Stimulated activated CD8-positive, alpha-beta memory T cell treated with anti-CD3 and anti-CD28 coated beads, Interleukin-12 subunit alpha, Interleukin-12 subunit beta, amount 100 ng/mL, for 4 hours (primary cell): ENCODE measurements around the gene FUCA2.

ENCODE experiments used
- DNase-seq: peaks from one replicate; pipeline ENCODE4 v3.0.0-alpha.2; 2020; ENCODE audit warnings: low read depth

Gene FUCA2, protein sequence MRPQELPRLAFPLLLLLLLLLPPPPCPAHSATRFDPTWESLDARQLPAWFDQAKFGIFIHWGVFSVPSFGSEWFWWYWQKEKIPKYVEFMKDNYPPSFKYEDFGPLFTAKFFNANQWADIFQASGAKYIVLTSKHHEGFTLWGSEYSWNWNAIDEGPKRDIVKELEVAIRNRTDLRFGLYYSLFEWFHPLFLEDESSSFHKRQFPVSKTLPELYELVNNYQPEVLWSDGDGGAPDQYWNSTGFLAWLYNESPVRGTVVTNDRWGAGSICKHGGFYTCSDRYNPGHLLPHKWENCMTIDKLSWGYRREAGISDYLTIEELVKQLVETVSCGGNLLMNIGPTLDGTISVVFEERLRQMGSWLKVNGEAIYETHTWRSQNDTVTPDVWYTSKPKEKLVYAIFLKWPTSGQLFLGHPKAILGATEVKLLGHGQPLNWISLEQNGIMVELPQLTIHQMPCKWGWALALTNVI

DNA sequence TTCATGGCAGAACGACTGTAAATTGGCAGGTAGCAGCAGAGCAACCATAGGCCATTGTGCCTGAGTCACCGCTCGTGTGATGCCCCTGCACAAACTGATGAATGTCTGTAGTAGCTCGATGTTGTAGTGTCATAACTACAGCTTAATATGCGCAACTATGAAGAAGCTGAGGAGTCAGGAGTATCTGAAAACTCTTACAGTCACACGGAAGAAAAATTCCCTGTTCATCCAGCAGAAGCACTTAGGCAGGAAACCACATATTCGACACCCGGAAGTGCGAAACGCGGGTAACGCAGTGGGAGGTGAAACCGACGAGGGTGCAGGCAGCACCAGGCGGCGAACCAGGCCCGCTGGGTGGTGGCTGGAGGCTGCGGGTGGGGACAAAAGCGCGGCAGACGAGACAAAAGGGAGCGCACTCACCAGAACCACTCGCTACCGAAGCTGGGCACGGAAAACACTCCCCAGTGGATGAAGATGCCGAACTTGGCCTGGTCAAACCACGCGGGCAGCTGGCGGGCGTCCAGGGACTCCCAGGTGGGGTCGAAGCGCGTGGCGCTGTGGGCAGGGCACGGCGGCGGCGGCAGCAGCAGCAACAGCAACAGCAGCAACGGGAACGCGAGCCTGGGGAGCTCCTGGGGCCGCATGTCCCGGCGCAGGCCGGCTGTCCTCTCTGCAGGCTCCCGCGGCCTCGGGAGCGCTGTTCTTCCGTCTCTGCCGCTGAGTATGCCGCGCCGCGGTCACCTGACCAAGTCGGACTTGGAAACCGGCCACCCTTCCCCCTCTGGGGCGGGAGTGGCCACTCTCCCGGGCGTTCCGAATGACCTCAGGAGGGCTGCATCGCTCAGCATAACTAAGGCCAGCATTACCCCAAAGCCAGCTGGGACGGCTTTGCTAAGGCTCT lies at the start of gene FUCA2:
Gene FUCA2, minus strand, starts transcription at position 730 of the 901 bp plus-strand sequence. Its CDS starts 86 bp downstream, at position 644.
- peak; percentile 38 for DNase-seq

DNA sequence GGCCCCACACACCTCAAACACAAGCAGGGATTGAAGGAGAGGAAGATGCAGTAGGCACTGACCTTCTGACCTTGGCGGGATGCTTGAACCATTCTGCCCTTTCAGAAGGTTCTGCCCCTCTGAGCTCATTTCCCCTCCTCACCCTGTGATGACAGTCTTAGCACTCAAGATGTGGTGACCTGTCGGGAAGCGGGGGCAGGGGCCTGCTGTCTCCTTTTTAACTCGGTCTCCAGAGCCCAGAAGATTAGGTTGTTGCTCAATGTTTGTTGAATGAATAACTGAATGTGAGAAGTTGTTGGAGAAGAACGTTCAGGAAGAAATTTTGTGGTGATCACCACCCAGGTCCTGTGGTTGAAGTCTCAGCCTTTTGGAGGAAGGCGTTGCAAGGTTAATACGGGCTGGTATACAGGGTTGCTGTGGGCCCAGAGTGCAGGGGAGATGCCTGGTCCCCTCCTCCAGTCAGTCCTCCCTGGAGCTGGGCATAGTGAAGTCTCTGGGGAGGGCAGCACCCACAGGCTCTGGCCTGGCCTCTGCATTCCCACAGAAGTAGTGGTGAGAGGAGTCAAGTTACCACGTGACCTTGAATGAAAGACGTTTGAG lies 49.7 kb upstream of the FUCA2 start:
- DNase-seq: no peak

DNA sequence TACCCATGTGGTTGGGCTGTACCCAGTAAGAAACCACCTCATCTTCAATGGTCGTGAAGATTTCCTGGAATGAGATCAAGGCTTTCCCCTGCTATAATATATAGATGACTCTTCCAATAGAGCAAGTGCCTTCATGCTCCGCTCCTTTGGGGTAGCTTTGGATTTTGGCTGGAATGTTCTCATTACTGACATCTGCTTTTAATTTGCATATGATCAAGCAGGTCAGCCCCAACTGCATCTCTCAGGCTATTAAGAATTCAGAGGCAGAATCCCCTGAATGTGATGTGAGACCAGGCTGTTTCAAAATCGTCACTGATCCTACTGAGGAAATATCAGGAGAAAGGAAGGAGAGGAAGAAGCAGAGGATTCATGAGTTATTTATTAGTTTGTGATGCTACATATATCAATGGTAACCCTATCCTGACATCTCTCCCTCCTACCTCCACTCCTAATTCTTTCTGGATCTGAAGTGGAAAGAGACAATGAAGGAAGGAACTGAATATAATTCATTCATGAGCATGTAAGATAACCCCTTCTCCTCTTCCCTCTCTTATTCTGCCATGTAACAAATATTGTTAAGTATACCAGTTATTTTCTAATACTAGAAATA lies 47.6 kb upstream of the FUCA2 start:
- no peak for DNase-seq

DNA sequence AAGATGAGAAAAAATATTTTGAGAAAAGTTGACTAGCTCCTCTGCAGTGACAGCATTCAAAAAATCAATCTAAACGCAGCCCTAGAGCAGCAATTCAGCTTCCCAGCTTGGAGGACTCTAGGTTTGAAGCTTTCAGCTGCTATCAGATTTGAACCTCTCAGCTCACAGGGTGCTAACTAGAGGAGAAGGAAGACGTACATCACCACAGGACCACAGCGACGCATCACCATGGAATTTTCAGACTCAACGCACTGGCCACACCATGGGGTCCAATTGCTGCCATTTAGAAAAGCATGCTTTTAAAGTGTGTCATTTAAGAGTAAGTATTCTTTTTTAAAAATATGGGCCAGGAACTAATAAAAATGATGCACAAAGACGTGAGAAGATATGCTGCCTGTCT lies 45.0 kb upstream of the FUCA2 start:
- no peak for DNase-seq

DNA sequence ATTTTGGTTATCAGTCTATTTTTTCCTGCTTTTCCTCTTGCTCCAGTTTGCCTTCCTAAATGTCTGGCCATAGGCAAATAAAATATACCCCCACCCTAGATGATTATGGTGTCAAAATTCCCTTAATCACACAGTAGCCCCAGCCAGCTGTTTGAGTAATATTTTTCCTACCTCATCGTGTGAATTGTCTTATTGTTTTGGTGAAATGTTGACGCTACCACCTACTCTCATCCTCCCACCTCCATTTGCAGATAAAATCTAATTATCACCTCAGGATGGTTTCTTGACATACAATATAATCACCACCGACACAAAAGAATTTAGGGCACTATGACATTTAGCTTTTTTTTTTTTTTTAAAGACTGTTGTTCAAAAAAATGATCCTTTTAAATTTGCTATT lies 44.1 kb upstream of the FUCA2 start:
- no peak for DNase-seq

DNA sequence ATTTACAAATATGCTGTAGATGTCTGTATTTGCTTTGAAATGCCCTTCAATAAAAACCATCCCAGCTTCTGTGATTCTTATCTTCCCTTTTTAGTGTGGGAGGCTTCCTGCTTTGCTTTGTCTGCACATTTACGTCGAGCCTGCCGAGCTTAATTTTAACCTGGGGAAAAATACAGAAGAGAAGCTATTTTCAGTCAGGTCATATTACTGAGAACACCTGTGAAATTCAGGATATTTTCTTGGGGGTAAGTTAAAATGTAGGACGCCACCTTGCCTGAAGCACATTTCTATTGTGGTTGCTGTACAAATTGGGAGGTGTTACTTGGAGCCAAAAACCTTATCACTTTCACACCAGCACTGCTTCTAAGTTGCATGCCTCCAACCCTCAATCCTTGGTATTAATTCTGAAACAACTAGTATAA lies 43.6 kb upstream of the FUCA2 start:
- DNase-seq: no peak

DNA sequence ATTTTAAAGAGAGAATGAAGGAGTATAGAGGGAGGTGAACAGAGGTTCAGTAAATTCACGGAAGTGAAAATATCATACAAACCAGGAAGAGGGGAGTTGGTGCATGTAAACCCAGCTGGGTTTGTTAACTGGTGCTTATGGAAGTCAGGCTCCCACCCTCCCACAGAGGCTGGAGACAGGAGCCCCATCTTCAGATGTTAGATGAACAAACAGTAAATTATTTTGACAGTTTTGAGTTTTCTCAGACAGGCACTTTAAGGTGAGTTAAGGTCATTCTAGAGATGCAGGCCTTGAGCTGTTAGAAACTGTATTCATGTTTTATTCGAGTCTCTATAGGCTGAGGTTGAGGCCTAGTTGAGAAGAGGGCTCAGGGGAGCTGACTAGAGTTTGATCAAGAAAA lies 41.8 kb upstream of the FUCA2 start:
- no peak for DNase-seq

DNA sequence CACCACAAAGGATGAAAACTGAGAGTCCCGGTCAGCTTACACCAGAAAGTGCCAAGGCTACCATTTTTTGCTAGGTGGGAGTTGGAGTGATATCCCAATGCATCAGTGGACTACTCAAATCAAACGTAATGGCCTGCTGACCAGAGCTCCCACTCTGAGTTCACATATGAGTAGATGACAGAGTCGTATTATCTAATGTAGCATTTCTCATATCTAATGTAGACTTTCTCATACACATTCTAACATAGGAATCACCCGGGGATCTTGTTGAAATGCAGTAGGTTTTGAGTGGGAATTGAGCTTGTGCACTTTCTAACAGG lies 38.4 kb upstream of the FUCA2 start:
- no peak for DNase-seq

DNA sequence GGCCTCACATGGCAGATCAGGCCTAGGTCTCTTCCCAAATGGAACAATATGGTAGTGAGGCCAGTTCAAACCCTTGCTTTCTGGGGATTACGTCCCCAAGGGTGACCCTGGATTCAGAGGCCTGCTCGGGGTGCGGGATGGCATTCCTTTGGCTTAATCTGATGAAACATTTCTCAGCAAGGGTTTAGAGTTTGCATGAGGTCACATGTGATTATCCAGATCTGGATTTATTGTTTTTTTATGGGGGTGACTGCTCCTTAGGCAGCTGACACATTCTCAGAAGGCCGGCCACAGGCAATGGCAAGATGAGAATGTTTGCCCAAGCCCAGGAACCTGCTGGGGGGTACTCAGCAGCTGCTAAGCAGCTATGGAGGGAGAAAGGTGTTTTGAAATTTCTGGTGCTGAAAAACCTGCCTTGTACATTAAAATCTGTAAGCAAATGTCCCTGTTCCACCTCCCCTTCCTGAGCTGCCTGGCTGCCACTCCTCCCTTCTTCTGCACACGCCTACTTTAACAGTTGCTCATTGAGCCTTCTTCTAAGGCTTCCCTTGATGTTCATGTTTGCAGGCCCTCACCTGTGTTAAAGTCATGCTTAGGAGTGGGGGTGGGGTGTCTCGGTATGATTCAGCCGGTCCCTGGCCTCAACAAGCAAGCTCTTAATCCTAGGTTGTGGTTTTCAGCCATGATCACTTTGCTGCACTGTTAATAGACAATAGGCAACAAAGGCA lies 37.9 kb upstream of the FUCA2 start:
- no peak for DNase-seq

DNA sequence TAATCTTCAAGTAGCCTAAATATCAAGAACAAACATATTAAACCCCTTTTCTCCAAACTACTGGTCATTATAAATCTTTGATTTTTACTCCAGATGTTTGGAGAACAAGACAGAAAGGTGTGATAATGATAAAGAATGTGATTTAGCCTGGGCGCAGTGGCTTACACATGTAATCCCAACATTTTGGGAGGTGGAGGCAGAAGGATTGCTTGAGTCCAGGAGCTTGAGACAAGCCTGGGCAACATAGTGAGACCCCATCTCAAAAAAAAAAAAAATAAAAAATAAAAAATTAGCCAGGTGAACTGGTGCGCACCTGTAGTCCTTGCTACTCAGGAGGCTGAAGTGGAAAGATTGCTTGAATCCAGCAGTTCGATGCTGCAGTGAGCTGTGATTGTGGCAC lies 35.1 kb upstream of the FUCA2 start:
- DNase-seq: no peak

DNA sequence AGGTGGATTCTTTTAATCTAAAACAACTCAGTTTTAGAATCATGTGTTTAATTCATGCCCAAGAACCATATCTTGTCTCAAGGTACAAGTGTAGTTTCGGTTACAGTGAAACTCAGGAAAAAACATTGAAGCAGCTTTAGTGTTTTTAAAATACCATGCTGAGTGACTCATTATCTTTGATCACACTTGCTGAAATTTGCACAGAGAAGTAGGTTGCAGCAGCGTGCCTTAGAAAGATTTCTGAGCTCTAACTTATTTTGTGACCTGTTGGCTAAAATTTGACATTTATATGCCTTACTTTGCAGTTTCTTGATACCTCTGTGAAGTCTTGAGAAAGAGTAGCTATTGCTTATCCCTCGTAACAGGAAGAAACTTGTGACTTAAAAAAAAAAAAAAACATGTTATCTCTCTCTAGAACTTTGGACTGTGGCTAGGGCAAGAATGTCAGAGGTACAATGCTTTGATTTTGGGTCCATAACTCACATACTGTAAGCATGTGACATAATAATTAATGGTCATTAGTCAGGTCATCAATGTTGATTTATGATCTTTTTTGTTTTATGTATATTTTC lies 34.5 kb upstream of the FUCA2 start:
- DNase-seq: no peak

DNA sequence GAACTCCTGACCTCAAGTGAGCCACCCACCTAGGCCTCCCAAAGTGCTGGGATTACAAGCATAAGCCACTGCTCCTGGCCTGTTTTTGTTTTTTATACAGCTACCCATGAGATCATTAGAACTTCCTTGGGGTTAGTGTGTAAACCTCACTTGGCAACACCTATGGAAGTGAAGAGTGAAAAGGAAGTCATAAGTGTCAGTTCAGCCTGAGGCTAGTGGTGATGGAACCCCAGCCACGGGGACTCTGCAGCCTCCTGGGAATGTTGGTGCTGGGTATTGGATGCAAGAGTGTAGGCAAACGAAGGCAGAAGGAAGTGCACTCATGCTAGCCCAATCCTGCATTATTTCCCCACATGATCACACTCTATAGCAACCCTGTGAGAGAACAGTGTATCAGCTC lies 33.6 kb upstream of the FUCA2 start:
- no peak for DNase-seq

DNA sequence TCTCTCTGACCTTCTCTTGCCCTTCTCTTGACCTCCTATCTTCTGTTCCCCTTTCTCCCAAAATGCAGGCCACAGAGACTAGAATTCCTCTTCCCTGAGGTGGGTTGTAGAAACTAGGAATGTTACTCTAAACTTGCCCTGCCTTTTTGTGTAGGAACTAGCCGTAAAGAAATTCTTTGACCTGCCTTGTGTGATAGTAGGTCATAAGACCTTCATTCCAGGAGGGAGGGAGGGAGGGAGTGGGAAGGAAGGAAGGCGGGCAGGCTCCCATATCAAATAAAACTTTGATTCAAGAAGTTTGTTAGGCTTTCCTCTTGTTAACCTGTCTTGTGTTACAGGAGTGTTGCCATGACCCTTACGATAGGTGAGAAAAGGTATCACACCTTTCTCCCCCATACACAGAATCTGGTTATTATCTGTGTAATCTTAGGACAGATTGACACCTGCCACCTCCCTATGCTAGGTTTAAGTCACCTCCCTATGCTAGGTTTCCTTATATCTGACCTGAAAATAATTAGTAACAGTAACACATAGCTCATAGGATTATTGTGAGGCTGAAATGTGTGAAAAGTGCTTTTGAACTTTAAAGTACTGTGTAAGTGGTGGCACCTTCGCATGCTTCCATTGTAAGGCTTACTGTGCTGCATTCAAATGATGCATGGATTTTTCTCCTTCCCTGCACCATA lies 32.6 kb upstream of the FUCA2 start:
- DNase-seq: no peak

DNA sequence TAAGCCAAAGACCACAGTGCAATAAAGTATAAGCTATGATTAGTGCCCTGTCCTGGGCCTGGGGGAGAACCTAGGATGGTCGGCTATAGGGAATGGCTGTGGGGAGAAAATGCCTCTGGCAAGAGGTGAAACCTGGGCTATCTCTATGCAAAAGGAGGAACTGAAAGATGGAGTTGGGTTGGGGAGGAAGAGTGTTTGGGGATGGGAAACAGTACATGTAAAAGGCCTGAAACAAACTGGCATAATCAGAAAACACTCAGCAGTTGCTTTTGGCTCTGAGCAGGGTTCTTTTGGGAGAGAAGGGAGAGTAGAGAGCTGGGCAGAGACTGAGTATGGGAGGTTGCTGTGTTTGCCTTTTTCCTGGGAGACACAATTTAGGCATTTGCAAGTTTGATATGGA lies 31.9 kb upstream of the FUCA2 start:
- no peak for DNase-seq

DNA sequence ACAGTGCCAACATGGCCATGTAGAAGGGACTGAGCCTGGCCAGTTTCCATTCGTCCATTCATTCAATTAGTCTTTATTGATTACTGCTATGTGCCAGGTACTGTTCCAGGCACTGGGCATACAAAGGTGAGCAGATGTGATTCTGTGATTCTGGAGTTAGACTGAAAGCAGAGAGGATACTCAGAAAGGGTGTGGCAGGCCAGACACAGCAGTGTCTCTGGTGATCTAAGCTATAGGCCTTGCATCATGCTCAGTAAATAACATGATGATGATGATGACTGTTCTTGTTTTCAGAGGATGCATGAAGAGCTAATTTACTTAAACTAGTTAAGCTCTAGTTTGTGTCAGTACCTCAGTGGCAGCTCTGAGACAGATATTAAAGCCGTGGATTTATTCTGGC lies 31.4 kb upstream of the FUCA2 start:
- no peak for DNase-seq

DNA sequence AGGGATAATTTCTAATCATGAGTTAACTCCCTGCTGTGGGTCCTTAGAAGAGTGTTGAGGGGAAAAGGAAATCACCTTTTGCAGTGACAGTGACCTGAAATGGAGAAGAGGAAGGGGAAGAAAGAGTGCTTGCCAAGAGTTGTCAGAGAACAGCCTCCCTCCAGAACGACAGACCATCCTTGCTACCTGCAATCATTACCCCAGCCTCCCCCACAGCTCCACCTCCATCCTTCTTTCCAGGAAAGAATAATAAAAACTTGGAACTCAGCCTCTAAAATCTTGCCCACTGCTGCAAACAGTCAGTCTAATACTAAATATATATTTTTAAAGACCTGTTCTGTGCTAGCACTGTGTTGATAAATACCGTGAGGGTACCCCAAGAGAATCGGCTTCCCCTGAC lies 28.7 kb upstream of the FUCA2 start:
- no peak for DNase-seq

DNA sequence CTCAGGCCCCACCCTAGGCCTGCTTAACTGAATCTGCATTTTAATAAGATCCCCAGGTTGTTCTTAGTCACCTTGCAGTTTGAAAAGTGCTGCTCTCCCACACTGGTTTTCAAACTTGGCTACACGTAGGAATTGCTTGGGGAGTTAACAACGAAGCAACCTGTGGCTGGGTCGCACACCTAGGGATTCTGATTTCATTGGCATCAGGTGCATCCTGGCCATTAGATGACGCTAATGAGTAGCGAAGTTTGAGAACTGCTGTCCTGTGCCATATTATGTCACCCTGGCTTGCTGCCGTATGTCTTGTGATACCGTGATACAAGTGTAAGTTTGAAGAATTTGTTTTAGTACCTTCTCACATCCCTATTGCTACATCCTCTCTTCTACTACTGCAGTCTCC lies 28.2 kb upstream of the FUCA2 start:
- no peak for DNase-seq

DNA sequence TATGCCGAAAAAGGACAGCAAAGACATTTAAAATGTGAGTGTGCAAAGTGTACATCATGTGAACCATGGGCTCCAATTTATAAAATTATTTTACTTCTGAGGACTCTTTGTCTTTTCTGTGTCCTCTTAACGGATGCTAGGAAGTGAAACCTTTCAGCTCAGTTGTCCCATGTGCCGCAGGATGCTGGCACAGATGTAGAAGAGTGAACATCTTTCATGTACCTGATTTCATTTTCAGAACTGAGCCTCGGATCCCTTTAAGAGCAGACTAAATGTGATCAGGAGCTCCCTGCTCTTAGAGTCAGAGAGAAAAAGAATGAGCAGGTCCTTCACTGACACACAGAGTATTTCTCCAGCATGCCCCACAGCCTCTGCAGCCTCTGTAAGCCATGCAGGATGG lies 27.6 kb upstream of the FUCA2 start:
- DNase-seq: no peak

DNA sequence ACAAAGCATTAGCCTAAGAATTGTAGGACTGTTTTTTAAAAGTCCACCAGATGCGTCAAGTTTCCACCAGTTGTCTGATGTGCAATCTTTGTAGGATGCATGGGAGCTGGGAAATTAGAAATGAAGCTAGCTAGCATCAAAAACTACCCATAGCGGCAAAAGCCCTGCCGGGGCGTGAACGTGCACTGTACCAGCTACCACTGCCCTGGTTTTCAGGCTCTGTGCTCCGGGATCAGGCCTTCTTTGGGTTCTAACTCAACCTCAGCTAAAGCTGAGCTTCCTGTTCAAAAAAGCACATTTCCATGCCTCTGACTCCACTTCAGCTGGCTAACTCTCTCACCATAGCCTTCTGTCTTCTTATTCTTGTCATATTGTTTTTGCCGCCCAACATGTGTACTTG lies 26.9 kb upstream of the FUCA2 start:
- DNase-seq: no peak

DNA sequence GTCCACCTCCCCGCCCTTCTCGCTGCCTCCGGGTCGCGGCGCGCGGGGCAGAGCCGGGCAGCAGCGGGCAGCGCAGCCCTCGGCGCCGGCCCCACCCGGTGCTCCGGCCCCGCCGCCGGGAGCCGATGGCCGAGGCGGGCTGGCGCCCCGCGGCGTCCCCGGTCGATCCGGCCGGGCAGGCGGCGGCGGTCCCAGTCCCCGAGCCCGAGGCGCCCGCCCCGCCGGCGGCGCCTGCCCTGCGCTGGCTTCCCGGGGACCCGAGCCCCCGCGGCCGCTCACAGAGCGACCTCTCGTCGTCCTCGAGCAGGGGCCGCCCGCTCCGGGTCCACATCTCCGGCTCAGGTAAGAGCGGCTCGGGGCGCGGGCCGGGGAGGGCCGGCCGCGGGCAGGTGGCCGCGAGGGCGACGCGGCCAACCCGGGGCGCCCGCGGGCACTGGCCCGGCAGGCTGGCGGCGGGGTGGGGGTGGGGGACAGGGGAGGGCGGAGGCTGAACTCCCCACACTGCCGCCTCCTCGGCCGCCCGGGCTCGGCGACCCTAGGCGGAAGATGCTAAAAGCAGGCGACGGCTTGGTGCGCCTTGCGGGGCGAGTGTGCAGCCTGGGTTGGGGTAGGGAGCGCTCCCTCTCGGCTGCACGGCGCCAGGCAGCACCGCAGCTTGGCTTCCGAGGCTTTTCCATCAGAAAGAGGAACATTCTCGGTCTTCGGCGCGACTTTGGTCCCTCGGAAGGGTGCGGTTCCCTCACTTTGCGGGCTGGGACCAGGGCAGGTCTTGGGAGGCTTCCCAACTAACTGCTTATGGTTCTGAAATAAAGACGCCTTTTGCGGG lies 25.6 kb upstream of the FUCA2 start:
- peak; percentile 45 for DNase-seq
